ENCODE results near the gene NR3C2. TPM values are rescaled to one million over a fixed set of nuclear protein-coding genes. Genes with fewer than 3 reads are reported as not detected.

NR3C2 gene
- total RNA-seq, 1 experiment from 2014 or later = 0.16 TPM

GRCh38 chr4:148275266-148275665 lies 166.9 kb downstream of the NR3C2 start:
- no peak overlapping the region for H3K27ac Mint-ChIP-seq (ENCODE audit: unreplicated experiment)

GRCh38 chr4:148273501-148273986 lies 168.7 kb downstream of the NR3C2 start:
- BruUV-seq (replicated peaks) = no TSS peak
- Mint-ChIP-seq H3K36me3 (ENCODE audit: insufficient read depth, unreplicated experiment) (no peaks in the 10 kb centered on the region), H3K4me1 (ENCODE audit: low read depth, unreplicated experiment) (no peaks in the 10 kb centered on the region), H3K27me3 (ENCODE audit: insufficient read depth, unreplicated experiment) (no peaks in the 10 kb centered on the region), H3K9me3 (ENCODE audit: unreplicated experiment) (no peaks in the 10 kb centered on the region), H3K27ac (ENCODE audit: unreplicated experiment) (no peak overlapping the region), H3K4me3 (ENCODE audit: unreplicated experiment) (no peak overlapping the region)
- Histone ChIP-seq H3K36me3 (ENCODE audit: control insufficient read depth, insufficient read depth, low read length) (no peaks in the 10 kb centered on the region), H3K9me3 (no peaks in the 10 kb centered on the region), H3K4me1 (no peaks in the 10 kb centered on the region), H3K27me3 (replicated peaks; ENCODE audit: control insufficient read depth, insufficient read depth, low read length) (no peaks in the 10 kb centered on the region), H3K4me3 (ENCODE audit: low read depth, low read length) (no peak overlapping the region)
- no peak for TF ChIP-seq CTCF (IDR thresholded peaks at IDR 0.05; ENCODE audit: insufficient read depth in 1 of 2, low read depth in 1 of 2, low read length in 1 of 2, severe bottlenecking in 1 of 2, unreplicated experiment in 1 of 2)
- ChIA-PET POLR2A (no interaction called here), CTCF (no interaction called here)
- intact Hi-C loops (cut with micrococcal nuclease; ENCODE audit: unreplicated experiment) = no loop called here
- no peak for DNase-seq

More at GRCh38 chr4:148275266-148275665, 166.9 kb downstream of the NR3C2 start:
- BruUV-seq (replicated peaks) = no TSS peak
- H3K9me3 ChIP-seq = no peaks in the 10 kb centered on the region
- H3K27me3 ChIP-seq (replicated peaks; ENCODE audit: control insufficient read depth, insufficient read depth, low read length) = no peaks in the 10 kb centered on the region
- no peak overlapping the region for H3K4me3 ChIP-seq (ENCODE audit: low read depth, low read length)
- no peak for TF ChIP-seq CTCF (IDR thresholded peaks at IDR 0.05; ENCODE audit: insufficient read depth in 1 of 2, low read depth in 1 of 2, low read length in 1 of 2, severe bottlenecking in 1 of 2, unreplicated experiment in 1 of 2)
- CTCF ChIA-PET = no interaction called here
- no peaks in the 10 kb centered on the region for H3K27me3 Mint-ChIP-seq (ENCODE audit: insufficient read depth, unreplicated experiment)
- H3K4me3 Mint-ChIP-seq (ENCODE audit: unreplicated experiment) = no peak overlapping the region
- no peaks in the 10 kb centered on the region for H3K36me3 Mint-ChIP-seq (ENCODE audit: insufficient read depth, unreplicated experiment)
- no peaks in the 10 kb centered on the region for H3K4me1 Mint-ChIP-seq (ENCODE audit: low read depth, unreplicated experiment)
- POLR2A ChIA-PET = no interaction called here
- DNase-seq = no peak
- no peaks in the 10 kb centered on the region for H3K36me3 ChIP-seq (ENCODE audit: control insufficient read depth, insufficient read depth, low read length)
- H3K9me3 Mint-ChIP-seq (ENCODE audit: unreplicated experiment) = no peaks in the 10 kb centered on the region
- H3K4me1 ChIP-seq = no peaks in the 10 kb centered on the region
- intact Hi-C loops (cut with micrococcal nuclease; ENCODE audit: unreplicated experiment) = no loop called here

GRCh38 chr4:148271166-148271565 lies 171.0 kb downstream of the NR3C2 start:
- intact Hi-C loops (cut with micrococcal nuclease; ENCODE audit: unreplicated experiment) = no loop called here
- Histone ChIP-seq H3K4me1 (peaks cover 8% of the 10 kb centered on the region), H3K27me3 (replicated peaks; ENCODE audit: control insufficient read depth, insufficient read depth, low read length) (no peaks in the 10 kb centered on the region), H3K4me3 (ENCODE audit: low read depth, low read length) (no peak overlapping the region), H3K36me3 (ENCODE audit: control insufficient read depth, insufficient read depth, low read length) (no peaks in the 10 kb centered on the region), H3K9me3 (no peaks in the 10 kb centered on the region)
- BruUV-seq (replicated peaks) = no TSS peak
- ChIA-PET POLR2A (no interaction called here), CTCF (no interaction called here)
- Mint-ChIP-seq H3K27ac (ENCODE audit: unreplicated experiment) (no peak overlapping the region), H3K36me3 (ENCODE audit: insufficient read depth, unreplicated experiment) (no peaks in the 10 kb centered on the region), H3K4me3 (ENCODE audit: unreplicated experiment) (no peak overlapping the region), H3K4me1 (ENCODE audit: low read depth, unreplicated experiment) (no peaks in the 10 kb centered on the region), H3K9me3 (ENCODE audit: unreplicated experiment) (no peaks in the 10 kb centered on the region), H3K27me3 (ENCODE audit: insufficient read depth, unreplicated experiment) (no peaks in the 10 kb centered on the region)
- no peak for DNase-seq
- TF ChIP-seq CTCF (IDR thresholded peaks at IDR 0.05; ENCODE audit: insufficient read depth in 1 of 2, low read depth in 1 of 2, low read length in 1 of 2, severe bottlenecking in 1 of 2, unreplicated experiment in 1 of 2) = no peak
